Endothelial cell of umbilical vein (primary cell): ENCODE results near the gene TSSC4. TPM values are rescaled to one million over a fixed set of nuclear protein-coding genes. Genes with fewer than 3 reads are reported as not detected.

Experiments used
- BruUV-seq: library from RNA; stranded (reverse); fragments of 400-500 nt; replicated peaks from 2 replicates; lab custom pipeline; 2021; lab: Mats Ljungman, UMichigan
- CTCF ChIA-PET: fragments of 300-600, 350-600 bp; sonication (Branson Sonifier 250); formaldehyde crosslinking; loops from one replicate; lab custom pipeline; 2021; ENCODE audit warnings: antibody characterized with exemption, inconsistent platforms; lab: Charles Lee
- POLR2A ChIA-PET: fragments of 300-600, 350-600 bp; sonication (Branson Sonifier 250); formaldehyde crosslinking; loops from one replicate; lab custom pipeline; 2021; ENCODE audit warnings: antibody characterized with exemption, inconsistent platforms; lab: Charles Lee
- DNase-seq: peaks from one replicate; pipeline ENCODE4 v3.0.0-alpha.2; 2011; ENCODE audit warnings: low read depth, low spot score
- FAIRE-seq: peaks from 2 replicates; lab custom pipeline; 2011; peaks lifted over from hg19 to GRCh38; lab: Jason Lieb, UNC
- H2AFZ ChIP-seq: 2 replicates; pipeline ENCODE4 v1.6.0; 2012; ENCODE audit warnings: low read depth, low read length, control low read depth, inconsistent platforms
- H3K27ac ChIP-seq: 2 replicates; pipeline ENCODE4 v1.5.1; 2011; ENCODE audit warnings: low read depth, mild to moderate bottlenecking, control low read depth, low read length, moderate library complexity; ENCODE audit not compliant: insufficient read depth
- H3K27me3 ChIP-seq, 2 experiments: 2 replicates each; pipeline versions ENCODE4 v1.6.0 to v1.6.1; 2011; ENCODE audit warnings: low read length in 2 of 2, mixed read lengths in 1 of 2; ENCODE audit not compliant: control insufficient read depth in 2 of 2, insufficient read depth in 2 of 2
- H3K36me3 ChIP-seq, 2 experiments: 2 replicates in 1 of 2; 3 replicates in 1 of 2; pipeline ENCODE4 v1.5.1; 2011; ENCODE audit warnings: low read length in 2 of 2, mild to moderate bottlenecking in 1 of 2, moderate library complexity in 1 of 2; ENCODE audit not compliant: control insufficient read depth in 2 of 2, insufficient read depth in 2 of 2; ENCODE audit errors: extremely low read depth in 1 of 2
- H3K4me1 ChIP-seq: 3 replicates; pipeline ENCODE4 v1.5.1; 2011; ENCODE audit warnings: mild to moderate bottlenecking, low read length; ENCODE audit not compliant: control insufficient read depth, insufficient read depth; ENCODE audit errors: extremely low read depth
- H3K4me2 ChIP-seq: 2 replicates; pipeline ENCODE4 v1.6.1; 2011; ENCODE audit warnings: low read length, control low read depth, mixed read lengths; ENCODE audit not compliant: insufficient read depth
- H3K4me3 ChIP-seq, 3 experiments: fragments of 200-600 bp in 1 of 3; sonication (generic), shearing (Covaris generic) in 1 of 3; replicated peaks in 1 of 3; 2 replicates each; pipeline ENCODE4 v1.5.1; 2011 to 2016; ENCODE audit warnings: control low read depth in 3 of 3, low read length in 3 of 3, mild to moderate bottlenecking in 2 of 3, inconsistent platforms in 1 of 3, low read depth in 1 of 3, moderate library complexity in 1 of 3; ENCODE audit not compliant: insufficient read depth in 1 of 3
- H3K79me2 ChIP-seq: 2 replicates; pipeline ENCODE4 v1.6.0; 2012; ENCODE audit warnings: low read length, inconsistent platforms; ENCODE audit not compliant: control insufficient read depth, insufficient read depth
- H3K9ac ChIP-seq: replicated peaks from 2 replicates; pipeline ENCODE3; 2011; ENCODE audit warnings: low read length, control low read depth; ENCODE audit not compliant: insufficient read depth; ENCODE audit errors: extremely low read depth
- H3K9me1 ChIP-seq: replicated peaks from 3 replicates; pipeline ENCODE4 v1.6.0; 2011; ENCODE audit warnings: mild to moderate bottlenecking, low read length; ENCODE audit not compliant: control insufficient read depth, insufficient read depth; ENCODE audit errors: extremely low read depth
- H3K9me3 ChIP-seq: replicated peaks from 2 replicates; pipeline ENCODE4 v1.5.1; 2012; ENCODE audit warnings: low read length, inconsistent platforms; ENCODE audit not compliant: control insufficient read depth, insufficient read depth
- H4K20me1 ChIP-seq: replicated peaks from 2 replicates; pipeline ENCODE3; 2011; ENCODE audit warnings: mild to moderate bottlenecking, low read length; ENCODE audit not compliant: control insufficient read depth, insufficient read depth; ENCODE audit errors: extremely low read depth
- CTCF ChIP-seq, 2 donors: IDR thresholded peaks; 1 replicate in 1 of 2; 2 replicates in 1 of 2; pipeline ENCODE4 v1.5.1; 2011; ENCODE audit warnings: low read length in 2 of 2, mild to moderate bottlenecking in 2 of 2, moderate library complexity in 2 of 2, control low read depth in 1 of 2, inconsistent platforms in 1 of 2, low read depth in 1 of 2; ENCODE audit not compliant: insufficient read depth in 1 of 2; ENCODE audit errors: extremely low read depth in 1 of 2
- EZH2 ChIP-seq: IDR thresholded peaks from 2 replicates; pipeline ENCODE4 v1.6.1; 2012; ENCODE audit warnings: borderline replicate concordance, low read depth, mild to moderate bottlenecking, moderate library complexity, low read length, inconsistent platforms; ENCODE audit not compliant: severe bottlenecking
- FOS ChIP-seq: IDR thresholded peaks from 2 replicates; pipeline ENCODE4 v1.6.1; 2011; ENCODE audit warnings: mild to moderate bottlenecking, low read length, moderate library complexity, borderline replicate concordance; ENCODE audit not compliant: insufficient read depth
- GATA2 ChIP-seq: IDR thresholded peaks from 2 replicates; pipeline ENCODE4 v1.7.0; 2011; ENCODE audit warnings: low read depth, mild to moderate bottlenecking, moderate library complexity, mixed read lengths, low read length; ENCODE audit not compliant: insufficient read length, insufficient read depth
- JUN ChIP-seq: IDR thresholded peaks from 2 replicates; pipeline ENCODE4 v1.6.1; 2011; ENCODE audit warnings: borderline replicate concordance, low read depth; ENCODE audit not compliant: insufficient read length, insufficient read depth
- MYC ChIP-seq: IDR thresholded peaks from one replicate; pipeline ENCODE4 v1.6.1; 2011; ENCODE audit warnings: mild to moderate bottlenecking, low read depth, low read length
- POLR2A ChIP-seq: IDR thresholded peaks from 2 replicates; pipeline ENCODE4 v1.6.1; 2012; ENCODE audit warnings: low read depth, mild to moderate bottlenecking, control low read depth, low read length
- POLR2AphosphoS5 ChIP-seq: IDR thresholded peaks from 2 replicates; pipeline ENCODE4 v1.6.1; 2012; ENCODE audit warnings: low read depth, mild to moderate bottlenecking, control low read depth, low read length, moderate library complexity; ENCODE audit not compliant: insufficient read depth
- dilution Hi-C: fragments of 300-500 bp; cut with MboI; formaldehyde crosslinking; loops from one replicate; pipeline ENCODE4 v1.15.0; 2019; ENCODE audit warnings: low sequenced_read_pairs; ENCODE audit not compliant: extremely low pct_ligation_motif_present
- intact Hi-C: fragments of 100-400 bp; cut with micrococcal nuclease; formaldehyde crosslinking; loops from one replicate; pipeline ENCODE4 v1.10.0; 2022
- polyA plus RNA-seq, 4 experiments: library from polyadenylated mRNA; depleted of rRNA in 3 of 4; stranded (reverse) in 3 of 4; unstranded in 1 of 4; fragments of >200 nt; gene quantifications; 2 replicates each; pipeline versions ENCODE4 v1.2.1 to v1.2.3, GENCODE V29; 2011 to 2012; ENCODE audit warnings: missing spikeins in 1 of 4
- total RNA-seq: library from RNA; stranded (reverse); gene quantifications from 2 replicates; pipeline ENCODE4 v1.2.3, GENCODE V29; 2021
- TF ChIP-seq, protein P1 (sequence below): IDR thresholded peaks from 2 replicates; pipeline ENCODE4 v1.6.1; 2011; ENCODE audit not compliant: insufficient read depth, insufficient read length

The TSSC4 gene
- total and polyA plus RNA-seq, 2 donors (not counting 3 experiments of a cell fraction or from before 2014, with no cell fraction given): 42.7 to 59.6 TPM

GRCh38 chr11:2434008-2434407 is 33.5 kb downstream of the TSSC4 start:
- FAIRE-seq (no peak), DNase-seq (no peak)
- H3K9me1 ChIP-seq: no peaks in the 10 kb centered on the region
- H3K4me3 ChIP-seq: no peak overlapping the region
- no peaks in the 10 kb centered on the region for H3K4me1 ChIP-seq
- TF ChIP-seq MYC (no peak), EZH2 (no peak), CTCF (IDR thresholded peaks at IDR 0.05; ENCODE audit: extremely low read depth in 1 of 2, insufficient read depth in 1 of 2, low read depth in 1 of 2, low read length in 2 of 2) (no peak), FOS (no peak), POLR2AphosphoS5 (no peak), GATA2 (no peak), POLR2A (no peak), JUN (no peak)
- TF ChIP-seq, protein P1, sequence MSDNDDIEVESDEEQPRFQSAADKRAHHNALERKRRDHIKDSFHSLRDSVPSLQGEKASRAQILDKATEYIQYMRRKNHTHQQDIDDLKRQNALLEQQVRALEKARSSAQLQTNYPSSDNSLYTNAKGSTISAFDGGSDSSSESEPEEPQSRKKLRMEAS: no peak
- intact Hi-C loops: no loop called here
- BruUV-seq: no TSS peak
- no peak overlapping the region for H3K4me2 ChIP-seq
- dilution Hi-C loops: no loop called here
- no peak overlapping the region for H3K27ac ChIP-seq
- ChIA-PET POLR2A (no interaction called here), CTCF (interaction anchor here (1.1 kb wide), 1 partner anchor 454 kb away, joined by 3 read pairs; no protein-coding TSS in a partner anchor)
- H3K9me3 ChIP-seq: no peaks in the 10 kb centered on the region
- no peak overlapping the region for H2AFZ ChIP-seq
- no peaks in the 10 kb centered on the region for H3K27me3 ChIP-seq
- no peak overlapping the region for H3K9ac ChIP-seq
- H3K79me2 ChIP-seq: no peaks in the 10 kb centered on the region
- H3K36me3 ChIP-seq: no peaks in the 10 kb centered on the region
- no peaks in the 10 kb centered on the region for H4K20me1 ChIP-seq
